Measurements from ENCODE around the gene ZNF787. TPM values are rescaled to one million over a fixed set of nuclear protein-coding genes. Genes with fewer than 3 reads are reported as not detected.

Gene ZNF787
- total RNA-seq, 1 donor = 27.5 TPM

- Histone ChIP-seq H3K4me1 (ENCODE audit: insufficient read depth, low read length) (peaks cover 20% of the 10 kb centered on the region), H3K27me3 (ENCODE audit: insufficient read depth, low read length) (no peaks in the 10 kb centered on the region), H2AFZ (ENCODE audit: low read length) (no peak overlapping the region), H3K4me2 (ENCODE audit: insufficient read depth, low read length) (no peak overlapping the region), H3K27ac (ENCODE audit: low read depth, low read length) (no peak overlapping the region), H3K4me3 (ENCODE audit: insufficient read depth, low read length) (no peak overlapping the region), H3K36me3 (ENCODE audit: insufficient read depth, low read length) (no peaks in the 10 kb centered on the region), H3K9me3 (ENCODE audit: low read depth, low read length) (no peaks in the 10 kb centered on the region), H4K20me1 (ENCODE audit: insufficient read depth, low read length) (no peaks in the 10 kb centered on the region), H3K79me2 (ENCODE audit: insufficient read depth, low read length) (peaks cover 11% of the 10 kb centered on the region)
- DNase-seq (ENCODE audit: insufficient read length, low spot score, missing footprints) = no peak
- TF ChIP-seq CTCF (IDR thresholded peaks at IDR 0.05; ENCODE audit: extremely low read depth, low read depth, low read length) = no peak
Measured at GRCh38 chr19:56138069-56138468, 17.0 kb upstream of the ZNF787 start.

- H3K79me2 ChIP-seq (ENCODE audit: insufficient read depth, low read length) = peaks cover 6% of the 10 kb centered on the region
- peak overlapping the region; percentile 62 for H2AFZ ChIP-seq (ENCODE audit: low read length)
- no peaks in the 10 kb centered on the region for H3K9me3 ChIP-seq (ENCODE audit: low read depth, low read length)
- H4K20me1 ChIP-seq (ENCODE audit: insufficient read depth, low read length) = no peaks in the 10 kb centered on the region
- no peak overlapping the region for H3K4me3 ChIP-seq (ENCODE audit: insufficient read depth, low read length)
- no peaks in the 10 kb centered on the region for H3K36me3 ChIP-seq (ENCODE audit: insufficient read depth, low read length)
- H3K4me2 ChIP-seq (ENCODE audit: insufficient read depth, low read length) = no peak overlapping the region
- peak; percentile 2 for DNase-seq (ENCODE audit: insufficient read length, low spot score, missing footprints)
- no peaks in the 10 kb centered on the region for H3K27me3 ChIP-seq (ENCODE audit: insufficient read depth, low read length)
- TF ChIP-seq CTCF (IDR thresholded peaks at IDR 0.05; ENCODE audit: extremely low read depth, low read depth, low read length) = no peak
- no peak overlapping the region for H3K27ac ChIP-seq (ENCODE audit: low read depth, low read length)
- peaks cover 23% of the 10 kb centered on the region for H3K4me1 ChIP-seq (ENCODE audit: insufficient read depth, low read length)
Measured at GRCh38 chr19:56137405-56137804, 16.3 kb upstream of the ZNF787 start.

GRCh38 chr19:56136362-56136761, 15.3 kb upstream of the ZNF787 start:
- DNase-seq (ENCODE audit: insufficient read length, low spot score, missing footprints) = peak; percentile 23
- no peaks in the 10 kb centered on the region for H3K79me2 ChIP-seq (ENCODE audit: insufficient read depth, low read length)
- no peak overlapping the region for H3K27ac ChIP-seq (ENCODE audit: low read depth, low read length)
- H3K4me3 ChIP-seq (ENCODE audit: insufficient read depth, low read length) = no peak overlapping the region
- no peak overlapping the region for H3K4me2 ChIP-seq (ENCODE audit: insufficient read depth, low read length)
- no peaks in the 10 kb centered on the region for H3K36me3 ChIP-seq (ENCODE audit: insufficient read depth, low read length)
- TF ChIP-seq CTCF (IDR thresholded peaks at IDR 0.05; ENCODE audit: extremely low read depth, low read depth, low read length) = no peak
- H4K20me1 ChIP-seq (ENCODE audit: insufficient read depth, low read length) = no peaks in the 10 kb centered on the region
- H3K4me1 ChIP-seq (ENCODE audit: insufficient read depth, low read length) = peaks cover 24% of the 10 kb centered on the region
- H2AFZ ChIP-seq (ENCODE audit: low read length) = no peak overlapping the region
- no peaks in the 10 kb centered on the region for H3K9me3 ChIP-seq (ENCODE audit: low read depth, low read length)
- no peaks in the 10 kb centered on the region for H3K27me3 ChIP-seq (ENCODE audit: insufficient read depth, low read length)

DNA sequence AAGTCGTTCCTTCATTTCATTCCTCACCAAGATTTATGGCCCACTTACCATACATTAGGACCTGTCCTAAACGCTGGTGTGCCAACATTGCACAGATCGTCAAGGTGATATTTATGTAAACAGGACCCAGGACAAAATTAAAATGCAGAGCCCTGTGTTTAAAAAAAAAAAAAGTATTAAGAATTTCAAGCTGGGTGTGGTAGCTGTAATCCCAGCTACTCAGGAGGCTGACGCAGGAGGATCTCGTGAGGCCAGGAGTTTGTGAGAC, 13.5 kb upstream of the ZNF787 start:
- no peaks in the 10 kb centered on the region for H3K27me3 ChIP-seq (ENCODE audit: insufficient read depth, low read length)
- H2AFZ ChIP-seq (ENCODE audit: low read length) = no peak overlapping the region
- no peaks in the 10 kb centered on the region for H4K20me1 ChIP-seq (ENCODE audit: insufficient read depth, low read length)
- H3K79me2 ChIP-seq (ENCODE audit: insufficient read depth, low read length) = no peaks in the 10 kb centered on the region
- H3K9me3 ChIP-seq (ENCODE audit: low read depth, low read length) = no peaks in the 10 kb centered on the region
- peak overlapping the region; percentile 7 for H3K27ac ChIP-seq (ENCODE audit: low read depth, low read length)
- H3K4me2 ChIP-seq (ENCODE audit: insufficient read depth, low read length) = no peak overlapping the region
- no peak for TF ChIP-seq CTCF (IDR thresholded peaks at IDR 0.05; ENCODE audit: extremely low read depth, low read depth, low read length)
- no peak overlapping the region for H3K4me3 ChIP-seq (ENCODE audit: insufficient read depth, low read length)
- DNase-seq (ENCODE audit: insufficient read length, low spot score, missing footprints) = no peak
- no peaks in the 10 kb centered on the region for H3K36me3 ChIP-seq (ENCODE audit: insufficient read depth, low read length)
- peaks cover 24% of the 10 kb centered on the region for H3K4me1 ChIP-seq (ENCODE audit: insufficient read depth, low read length)

Measured in osteoblast (primary cell).